ES-I3 (cell line): Measurements from ENCODE around the gene TRIM10.

Experiments used
- H3K36me3 ChIP-seq: 2 replicates; pipeline ENCODE4 v1.6.1; 2013; ENCODE audit warnings: mild to moderate bottlenecking, low read length, control low read depth, moderate library complexity; ENCODE audit not compliant: insufficient read depth
- H3K4me1 ChIP-seq: 2 replicates; pipeline ENCODE4 v1.6.1; 2013; ENCODE audit warnings: mild to moderate bottlenecking, control low read depth, low read length; ENCODE audit not compliant: insufficient read depth
- H3K9ac ChIP-seq: 2 replicates; pipeline ENCODE4 v1.6.1; 2013; ENCODE audit warnings: low read depth, mild to moderate bottlenecking, low read length, moderate library complexity
- H3K9me3 ChIP-seq: 2 replicates; pipeline ENCODE4 v1.6.1; 2013; ENCODE audit warnings: mild to moderate bottlenecking, low read length, moderate library complexity; ENCODE audit not compliant: control insufficient read depth, insufficient read depth

The TRIM10 gene

GRCh38 chr6:30163918-30164654 lies 3.1 kb upstream of the TRIM10 start:
- Histone ChIP-seq H3K9ac (no peak overlapping the region), H3K36me3 (no peaks in the 10 kb centered on the region), H3K4me1 (no peaks in the 10 kb centered on the region), H3K9me3 (no peaks in the 10 kb centered on the region)

- Histone ChIP-seq H3K9ac (no peak within 1 kb of the TSS), H3K9me3 (no peaks in the 10 kb centered on the region), H3K4me1 (no peaks in the 10 kb centered on the region), H3K36me3 (no peaks in the 10 kb centered on the region)
Measured at GRCh38 chr6:30163090-30163917, 2.3 kb upstream of the TRIM10 start, which contains the start of gene TRIM15. Gene TRIM15 (plus strand): TSS chr6:30163546. CDS start chr6:30163685, 139 bp downstream.

GRCh38 chr6:30162265-30163089 lies 1.5 kb upstream of the TRIM10 start:
- Histone ChIP-seq H3K9ac (no peak overlapping the region), H3K4me1 (no peaks in the 10 kb centered on the region), H3K9me3 (no peaks in the 10 kb centered on the region), H3K36me3 (no peaks in the 10 kb centered on the region)

- H3K4me1 ChIP-seq = no peaks in the 10 kb centered on the region
- H3K9ac ChIP-seq = no peak overlapping the region
- H3K36me3 ChIP-seq = no peaks in the 10 kb centered on the region
- H3K9me3 ChIP-seq = no peaks in the 10 kb centered on the region
Measured at GRCh38 chr6:30160008-30160784, 815 bp downstream of the TRIM10 start.

GRCh38 chr6:30158475-30159040 lies 2.5 kb downstream of the TRIM10 start:
- H3K36me3 ChIP-seq = no peaks in the 10 kb centered on the region
- no peak overlapping the region for H3K9ac ChIP-seq
- no peaks in the 10 kb centered on the region; the same call in 1 of the 2 replicates for H3K4me1 ChIP-seq
- no peaks in the 10 kb centered on the region for H3K9me3 ChIP-seq

GRCh38 chr6:30157999-30158398 lies 3.0 kb downstream of the TRIM10 start:
- Histone ChIP-seq H3K9me3 (no peaks in the 10 kb centered on the region), H3K9ac (no peak overlapping the region), H3K4me1 (no peaks in the 10 kb centered on the region; the same call in 1 of the 2 replicates), H3K36me3 (no peaks in the 10 kb centered on the region)

GRCh38 chr6:30157581-30157980 lies 3.4 kb downstream of the TRIM10 start:
- no peaks in the 10 kb centered on the region; the same call in 1 of the 2 replicates for H3K4me1 ChIP-seq
- H3K9ac ChIP-seq = no peak overlapping the region
- no peaks in the 10 kb centered on the region for H3K9me3 ChIP-seq
- no peaks in the 10 kb centered on the region for H3K36me3 ChIP-seq

GRCh38 chr6:30156774-30157173 lies 4.2 kb downstream of the TRIM10 start:
- no peak overlapping the region for H3K9ac ChIP-seq
- H3K36me3 ChIP-seq = no peaks in the 10 kb centered on the region
- no peaks in the 10 kb centered on the region for H3K9me3 ChIP-seq
- no peaks in the 10 kb centered on the region; the same call in 1 of the 2 replicates for H3K4me1 ChIP-seq

GRCh38 chr6:30156262-30156599 lies 4.8 kb downstream of the TRIM10 start:
- Histone ChIP-seq H3K9ac (no peak overlapping the region), H3K4me1 (no peaks in the 10 kb centered on the region; the same call in 1 of the 2 replicates), H3K36me3 (no peaks in the 10 kb centered on the region), H3K9me3 (no peaks in the 10 kb centered on the region)

- Histone ChIP-seq H3K36me3 (no peaks in the 10 kb centered on the region), H3K4me1 (no peaks in the 10 kb centered on the region; the same call in 1 of the 2 replicates), H3K9ac (no peak overlapping the region), H3K9me3 (no peaks in the 10 kb centered on the region)
Measured at GRCh38 chr6:30155520-30156261, 5.3 kb downstream of the TRIM10 start.

GRCh38 chr6:30154709-30155519 lies 6.1 kb downstream of the TRIM10 start:
- Histone ChIP-seq H3K9ac (no peak overlapping the region), H3K36me3 (no peaks in the 10 kb centered on the region), H3K9me3 (no peaks in the 10 kb centered on the region), H3K4me1 (no peaks in the 10 kb centered on the region; the same call in 1 of the 2 replicates)

GRCh38 chr6:30154061-30154460 lies 7.0 kb downstream of the TRIM10 start:
- Histone ChIP-seq H3K9me3 (no peaks in the 10 kb centered on the region), H3K36me3 (no peaks in the 10 kb centered on the region), H3K9ac (no peak overlapping the region), H3K4me1 (no peaks in the 10 kb centered on the region; the same call in 1 of the 2 replicates)
